ENCODE data around the gene TEX38. TPM values are rescaled to one million over a fixed set of nuclear protein-coding genes. Genes with fewer than 3 reads are reported as not detected.

The TEX38 gene
- total RNA-seq, 1 donor from 2014 or later: not detected

GRCh38 chr1:46681333-46682034, 9.8 kb downstream of the TEX38 start:
- Mint-ChIP-seq H3K4me3 (ENCODE audit: unreplicated experiment) (no peak overlapping the region), H3K9me3 (ENCODE audit: unreplicated experiment) (no peaks in the 10 kb centered on the region), H3K27me3 (ENCODE audit: unreplicated experiment) (no peaks in the 10 kb centered on the region), H3K4me1 (ENCODE audit: unreplicated experiment) (no peaks in the 10 kb centered on the region), H3K36me3 (ENCODE audit: unreplicated experiment) (peaks cover 55% of the 10 kb centered on the region), H3K27ac (ENCODE audit: unreplicated experiment) (no peak overlapping the region)
- TF ChIP-seq CTCF (IDR thresholded peaks at IDR 0.05): no peak
- DNase-seq (ENCODE audit: extremely low spot score, unreplicated experiment): no peak

GRCh38 chr1:46682064-46682463, 10.4 kb downstream of the TEX38 start:
- Mint-ChIP-seq H3K27ac (ENCODE audit: unreplicated experiment) (no peak overlapping the region), H3K36me3 (ENCODE audit: unreplicated experiment) (peaks cover 60% of the 10 kb centered on the region), H3K9me3 (ENCODE audit: unreplicated experiment) (no peaks in the 10 kb centered on the region), H3K4me3 (ENCODE audit: unreplicated experiment) (no peak overlapping the region), H3K27me3 (ENCODE audit: unreplicated experiment) (no peaks in the 10 kb centered on the region), H3K4me1 (ENCODE audit: unreplicated experiment) (no peaks in the 10 kb centered on the region)
- no peak for TF ChIP-seq CTCF (IDR thresholded peaks at IDR 0.05)
- no peak for DNase-seq (ENCODE audit: extremely low spot score, unreplicated experiment)

- H3K36me3 Mint-ChIP-seq (ENCODE audit: unreplicated experiment): peaks cover 61% of the 10 kb centered on the region
Observed at GRCh38 chr1:46684670-46685069, 13.0 kb downstream of the TEX38 start.

GRCh38 chr1:46686255-46686654, 14.6 kb downstream of the TEX38 start:
- H3K27ac Mint-ChIP-seq (ENCODE audit: unreplicated experiment): no peak overlapping the region
- no peak for TF ChIP-seq CTCF (IDR thresholded peaks at IDR 0.05)
- H3K4me3 Mint-ChIP-seq (ENCODE audit: unreplicated experiment): no peak overlapping the region
- no peaks in the 10 kb centered on the region for H3K9me3 Mint-ChIP-seq (ENCODE audit: unreplicated experiment)
- H3K27me3 Mint-ChIP-seq (ENCODE audit: unreplicated experiment): no peaks in the 10 kb centered on the region
- peaks cover 51% of the 10 kb centered on the region for H3K36me3 Mint-ChIP-seq (ENCODE audit: unreplicated experiment)
- H3K4me1 Mint-ChIP-seq (ENCODE audit: unreplicated experiment): no peaks in the 10 kb centered on the region
- DNase-seq (ENCODE audit: extremely low spot score, unreplicated experiment): no peak

More at GRCh38 chr1:46684670-46685069, 13.0 kb downstream of the TEX38 start:
- no peak for TF ChIP-seq CTCF (IDR thresholded peaks at IDR 0.05)
- DNase-seq (ENCODE audit: extremely low spot score, unreplicated experiment): no peak
- Mint-ChIP-seq H3K9me3 (ENCODE audit: unreplicated experiment) (no peaks in the 10 kb centered on the region), H3K27ac (ENCODE audit: unreplicated experiment) (no peak overlapping the region), H3K4me3 (ENCODE audit: unreplicated experiment) (no peak overlapping the region), H3K27me3 (ENCODE audit: unreplicated experiment) (no peaks in the 10 kb centered on the region), H3K4me1 (ENCODE audit: unreplicated experiment) (no peaks in the 10 kb centered on the region)

GRCh38 chr1:46687093-46687659, 15.5 kb downstream of the TEX38 start:
- DNase-seq (ENCODE audit: extremely low spot score, unreplicated experiment): no peak
- Mint-ChIP-seq H3K9me3 (ENCODE audit: unreplicated experiment) (no peaks in the 10 kb centered on the region), H3K4me3 (ENCODE audit: unreplicated experiment) (no peak overlapping the region), H3K36me3 (ENCODE audit: unreplicated experiment) (peaks cover 53% of the 10 kb centered on the region), H3K4me1 (ENCODE audit: unreplicated experiment) (no peaks in the 10 kb centered on the region), H3K27me3 (ENCODE audit: unreplicated experiment) (no peaks in the 10 kb centered on the region), H3K27ac (ENCODE audit: unreplicated experiment) (no peak overlapping the region)
- TF ChIP-seq CTCF (IDR thresholded peaks at IDR 0.05): no peak
